Stimulated activated CD4-positive, alpha-beta T cell treated with anti-CD3 and anti-CD28 coated beads, Interleukin-2, amount 100 ng/mL, for 4 hours (primary cell): ENCODE measurements around the gene FAM89B.
A peak's percentile ranks its signal among the peaks of the same experiment; 100 is the strongest.
"Not testable (repeated sequence)": the region's sequence is repeated elsewhere in the genome, so short reads cannot be mapped to it uniquely, and the experiment has no call there.

Experiments used
- DNase-seq: peaks from one replicate; pipeline ENCODE4 v3.0.0-alpha.2; 2020; ENCODE audit warnings: low read depth

FAM89B gene

DNA sequence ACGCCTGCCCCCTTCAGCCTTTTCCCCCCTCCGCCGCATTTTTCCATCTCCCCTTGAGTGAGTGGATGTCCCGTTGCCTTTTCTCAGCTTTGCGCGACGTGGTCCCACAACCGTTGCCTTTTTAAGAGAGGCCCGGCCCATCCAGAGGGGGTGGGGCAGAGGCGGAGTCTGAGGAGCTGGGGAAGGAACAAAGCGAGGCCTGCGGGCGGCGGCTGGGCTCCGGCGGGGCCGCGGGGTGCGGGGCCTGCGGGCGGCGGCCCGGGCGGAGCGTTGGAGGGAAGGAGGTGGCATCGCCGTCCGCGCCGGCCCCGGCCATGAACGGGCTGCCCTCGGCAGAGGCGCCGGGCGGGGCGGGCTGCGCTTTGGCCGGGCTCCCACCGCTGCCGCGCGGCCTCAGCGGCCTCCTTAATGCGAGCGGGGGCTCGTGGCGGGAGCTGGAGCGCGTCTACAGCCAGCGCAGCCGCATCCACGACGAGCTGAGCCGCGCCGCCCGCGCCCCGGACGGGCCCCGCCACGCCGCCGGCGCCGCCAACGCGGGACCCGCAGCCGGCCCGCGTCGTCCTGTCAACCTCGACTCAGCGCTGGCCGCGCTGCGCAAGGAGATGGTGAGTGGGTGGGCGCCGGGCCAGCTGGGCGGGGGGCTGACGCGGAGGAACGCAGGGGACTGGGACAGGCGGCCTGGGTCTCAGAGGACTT is at the start of gene FAM89B:
Gene FAM89B (plus strand): TSS at position 183 of the 696 bp plus-strand sequence. CDS start 132 bp downstream, at position 315.
- peak; percentile 84 for DNase-seq

- peak; percentile 55 for DNase-seq
These were observed 49.4 kb upstream of the FAM89B start for GRCh38 chr11:65522718-65523630.

DNA sequence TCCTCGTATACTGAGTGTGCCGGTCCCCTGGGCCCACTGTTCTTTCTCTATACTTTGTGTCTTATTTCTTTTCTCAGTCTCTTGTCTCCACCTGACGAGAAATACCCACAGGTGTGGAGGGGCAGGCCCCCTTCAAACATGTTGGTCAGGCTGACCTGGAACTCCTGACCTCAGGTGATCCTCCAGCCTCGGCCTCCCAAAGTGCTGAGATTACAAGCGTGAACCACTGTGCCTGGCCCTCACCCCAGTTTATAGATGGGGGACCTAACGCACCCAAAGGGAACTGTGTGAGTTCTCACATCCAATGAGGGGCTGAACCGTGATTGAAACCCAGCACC is 48.7 kb upstream of the FAM89B start:
- DNase-seq = not testable (repeated sequence)

DNA sequence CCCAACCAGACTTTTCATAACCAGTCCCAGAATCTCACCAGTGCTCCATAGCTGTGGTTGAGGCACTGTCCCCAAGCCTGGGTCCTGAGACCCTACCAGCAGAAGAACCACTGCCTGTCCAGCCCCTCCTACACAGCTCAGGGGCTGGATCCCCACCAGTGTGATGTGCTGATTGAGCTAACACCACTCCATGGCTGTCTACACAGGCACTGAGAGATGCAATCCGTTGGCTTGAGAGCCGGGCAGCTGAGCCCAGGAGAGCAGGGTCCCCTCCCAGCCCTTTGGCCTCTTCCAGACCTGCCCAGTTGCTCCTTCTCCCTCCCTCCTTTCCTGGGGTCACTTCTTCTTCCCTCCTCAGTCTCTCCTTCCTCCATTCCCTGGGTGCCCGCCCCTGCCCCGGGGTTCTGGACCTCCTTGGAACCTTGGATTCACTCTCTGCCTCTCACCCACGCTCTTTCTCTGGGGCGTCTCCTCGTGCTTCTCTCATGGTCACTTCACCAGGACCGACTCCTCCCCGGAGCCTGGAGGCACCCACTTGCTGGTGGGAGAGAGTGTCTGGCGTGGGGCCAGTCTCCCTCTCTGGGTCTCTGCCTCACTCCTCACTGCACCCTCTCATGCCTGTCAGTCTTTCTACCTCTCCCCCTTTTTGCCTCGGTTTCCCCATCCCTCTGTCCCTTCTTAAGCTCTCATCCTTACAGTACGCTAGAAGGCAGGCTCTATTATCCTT is 48.2 kb upstream of the FAM89B start:
- no peak for DNase-seq

GRCh38 chr11:65524741-65525545 is 47.4 kb upstream of the FAM89B start, which contains the start of gene SCYL1:
SCYL1 (plus strand) TSS chr11:65525083; CDS start chr11:65525154, 71 bp downstream.
- DNase-seq = peak; percentile 74

DNA sequence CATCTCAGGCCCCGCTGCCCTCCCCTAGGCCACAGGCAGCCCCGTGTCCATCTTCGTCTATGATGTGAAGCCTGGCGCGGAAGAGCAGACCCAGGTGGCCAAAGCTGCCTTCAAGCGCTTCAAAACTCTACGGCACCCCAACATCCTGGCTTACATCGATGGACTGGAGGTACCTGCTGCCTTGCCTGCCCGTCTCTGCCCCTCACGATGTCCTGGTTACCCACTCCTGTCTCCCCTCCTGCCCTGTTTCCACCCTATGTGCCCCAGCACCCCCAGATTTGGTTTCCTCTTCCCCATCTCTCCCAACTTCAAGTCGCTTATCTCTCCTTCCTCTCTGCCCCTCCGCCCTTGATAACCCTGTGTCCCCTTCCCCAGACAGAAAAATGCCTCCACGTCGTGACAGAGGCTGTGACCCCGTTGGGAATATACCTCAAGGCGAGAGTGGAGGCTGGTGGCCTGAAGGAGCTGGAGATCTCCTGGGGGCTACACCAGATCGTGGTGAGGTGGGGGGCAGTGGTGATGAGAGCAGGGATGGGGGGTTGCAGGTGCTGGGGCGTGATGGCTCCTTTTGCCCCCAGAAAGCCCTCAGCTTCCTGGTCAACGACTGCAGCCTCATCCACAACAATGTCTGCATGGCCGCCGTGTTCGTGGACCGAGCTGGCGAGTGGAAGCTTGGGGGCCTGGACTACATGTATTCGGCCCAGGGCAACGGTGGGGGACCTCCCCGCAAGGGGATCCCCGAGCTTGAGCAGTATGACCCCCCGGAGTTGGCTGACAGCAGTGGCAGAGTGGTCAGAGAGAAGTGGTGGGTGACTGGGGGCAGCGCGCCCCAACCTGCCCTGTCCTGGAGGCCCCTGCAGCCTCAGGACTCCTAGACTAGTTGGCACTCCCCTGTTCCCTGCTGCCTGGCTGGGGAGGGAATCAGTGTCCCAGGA is 46.5 kb upstream of the FAM89B start:
- DNase-seq = no peak

DNA sequence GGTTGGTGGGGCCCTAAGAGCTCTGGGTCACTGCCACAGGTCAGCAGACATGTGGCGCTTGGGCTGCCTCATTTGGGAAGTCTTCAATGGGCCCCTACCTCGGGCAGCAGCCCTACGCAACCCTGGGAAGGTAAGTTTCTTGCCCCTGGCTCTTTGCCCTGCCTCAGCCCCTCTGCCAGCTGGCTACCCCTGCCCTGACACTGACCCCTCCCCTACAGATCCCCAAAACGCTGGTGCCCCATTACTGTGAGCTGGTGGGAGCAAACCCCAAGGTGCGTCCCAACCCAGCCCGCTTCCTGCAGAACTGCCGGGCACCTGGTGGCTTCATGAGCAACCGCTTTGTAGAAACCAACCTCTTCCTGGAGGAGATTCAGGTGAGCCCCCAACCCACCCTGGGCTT is 45.6 kb upstream of the FAM89B start:
- DNase-seq = no peak

- DNase-seq = no peak
These were observed 43.5 kb upstream of the FAM89B start for GRCh38 chr11:65528819-65529350.

DNA sequence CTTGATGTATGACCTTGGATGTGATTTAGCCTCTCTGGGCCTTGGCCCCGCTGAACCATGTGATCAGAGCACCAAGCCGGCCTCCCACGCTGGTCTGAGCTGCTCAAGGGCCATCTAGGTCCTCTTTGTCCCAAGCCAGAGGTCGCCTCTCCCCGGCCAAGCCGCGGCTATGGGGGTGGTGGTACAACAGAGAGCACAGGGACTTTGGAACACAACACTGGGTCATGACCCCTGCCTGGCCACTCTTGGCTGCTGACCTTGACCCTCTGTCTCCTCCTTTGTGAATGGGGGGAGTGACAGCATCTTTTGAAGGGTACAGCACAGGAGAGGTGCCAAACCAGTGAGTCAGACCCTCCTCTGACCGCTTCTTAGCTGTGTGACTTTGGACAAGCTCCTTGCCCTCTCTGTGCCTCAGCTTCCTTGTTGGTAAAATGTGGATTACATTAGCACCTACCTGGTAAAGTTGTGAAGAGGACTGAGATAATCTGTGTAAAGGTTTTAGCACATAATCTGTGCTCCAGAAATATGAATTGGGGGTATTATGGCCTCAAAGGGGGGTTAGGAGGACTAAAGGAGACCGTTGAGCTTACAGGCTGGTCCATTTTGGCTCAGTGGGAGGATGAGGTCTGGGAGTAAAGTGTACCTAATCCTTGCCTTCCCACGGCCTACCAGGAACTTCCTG is 42.7 kb upstream of the FAM89B start:
- DNase-seq = no peak

GRCh38 chr11:65530157-65530496 is 42.2 kb upstream of the FAM89B start:
- no peak for DNase-seq

DNA sequence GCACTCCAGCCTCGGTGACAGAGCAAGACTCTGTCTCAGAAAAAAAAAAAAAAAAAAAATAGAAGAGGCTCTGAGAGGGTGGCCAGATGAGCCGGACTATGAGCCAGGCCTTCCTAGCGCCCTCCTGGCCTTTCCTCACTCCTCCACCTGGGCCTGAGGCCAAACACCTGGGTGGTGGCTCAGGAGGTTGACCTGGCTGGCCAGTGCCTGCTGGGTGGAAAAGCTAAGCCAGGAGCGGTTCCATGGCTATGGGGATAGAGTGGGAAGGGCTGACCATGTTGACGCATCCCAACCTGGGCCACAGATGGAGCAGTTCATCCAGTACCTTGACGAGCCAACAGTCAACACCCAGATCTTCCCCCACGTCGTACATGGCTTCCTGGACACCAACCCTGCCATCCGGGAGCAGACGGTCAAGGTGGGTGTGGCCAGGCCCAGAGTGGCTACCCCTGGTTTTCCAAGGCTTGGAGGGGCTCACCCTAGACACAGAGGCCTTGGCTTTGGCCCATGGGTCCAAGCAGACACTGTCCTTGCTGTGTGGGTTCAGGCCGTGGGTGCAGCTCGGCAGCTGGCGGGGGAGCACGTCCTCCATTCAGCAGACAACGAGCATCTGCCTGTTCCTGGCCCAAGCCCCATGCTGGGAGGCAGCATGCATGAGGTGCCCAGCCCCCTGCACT is 39.8 kb upstream of the FAM89B start:
- DNase-seq = no peak

DNA sequence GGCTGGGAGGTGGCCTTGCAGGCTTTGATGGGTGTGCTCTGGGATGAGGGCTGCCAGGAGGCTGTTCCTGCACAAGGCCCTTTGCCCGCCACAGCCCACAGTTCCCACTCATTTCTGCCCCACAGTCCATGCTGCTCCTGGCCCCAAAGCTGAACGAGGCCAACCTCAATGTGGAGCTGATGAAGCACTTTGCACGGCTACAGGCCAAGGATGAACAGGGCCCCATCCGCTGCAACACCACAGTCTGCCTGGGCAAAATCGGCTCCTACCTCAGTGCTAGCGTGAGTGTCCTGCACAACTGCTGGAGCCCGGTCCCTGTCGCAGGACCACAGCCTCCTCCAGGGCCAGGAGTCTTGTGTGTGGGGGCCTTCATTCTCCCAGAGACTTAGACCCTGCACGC is 37.2 kb upstream of the FAM89B start:
- DNase-seq = no peak

GRCh38 chr11:65536412-65537295 is 35.7 kb upstream of the FAM89B start:
- no peak for DNase-seq

- no peak for DNase-seq
These were observed 35.1 kb upstream of the FAM89B start for GRCh38 chr11:65537296-65537597.

DNA sequence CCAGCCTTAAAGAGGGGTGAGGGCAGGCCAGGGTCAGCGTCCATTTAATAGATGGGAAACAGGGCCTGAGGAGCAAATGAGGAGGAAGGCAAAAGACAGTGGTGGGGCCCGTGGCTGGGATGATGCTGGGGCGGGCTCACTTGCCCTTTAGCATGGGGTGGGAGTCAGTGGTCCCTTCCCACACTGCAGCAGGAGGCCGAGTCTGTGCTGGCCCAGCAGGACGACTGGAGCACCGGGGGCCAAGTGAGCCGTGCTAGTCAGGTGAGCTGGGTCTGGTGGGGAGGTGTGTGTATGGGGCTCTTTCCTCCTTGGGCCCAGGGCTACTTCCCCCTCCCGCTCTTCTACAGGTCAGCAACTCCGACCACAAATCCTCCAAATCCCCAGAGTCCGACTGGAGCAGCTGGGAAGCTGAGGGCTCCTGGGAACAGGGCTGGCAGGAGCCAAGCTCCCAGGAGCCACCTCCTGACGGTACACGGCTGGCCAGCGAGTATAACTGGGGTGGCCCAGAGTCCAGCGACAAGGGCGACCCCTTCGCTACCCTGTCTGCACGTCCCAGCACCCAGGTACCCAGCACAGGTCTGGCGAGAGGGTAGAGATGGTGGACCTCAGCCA is 34.6 kb upstream of the FAM89B start:
- no peak for DNase-seq

GRCh38 chr11:65538232-65538914 is 34.0 kb upstream of the FAM89B start:
- no peak for DNase-seq
